Left lung (tissue), 10 donors: ENCODE results near the gene TMEM151B. TPM values are rescaled to one million over a fixed set of nuclear protein-coding genes. Genes with fewer than 3 reads are reported as not detected.

Experiments
- ATAC-seq: fragments of 200-7000 bp; cut with Tn5 transposase; one replicate; pipeline ENCODE4 v1.9.1; 2020; ENCODE audit warnings: moderate library complexity
- DNase-seq, 4 donors: peaks; one replicate each; pipeline ENCODE4 v3.0.0-alpha.2; 2013 to 2020
- H3K27ac ChIP-seq, 2 donors: fragments of 200-600 bp; sonication (generic) in 1 of 2; one replicate each; pipeline versions ENCODE4 v1.5.0 to v1.8.0; 2020 to 2021
- H3K27me3 ChIP-seq, 2 donors: fragments of 200-600 bp; sonication (generic) in 1 of 2; one replicate each; pipeline versions ENCODE4 v1.5.0 to v1.8.0; 2020 to 2021
- H3K36me3 ChIP-seq, 2 donors: fragments of 200-600 bp; sonication (generic) in 1 of 2; one replicate each; pipeline versions ENCODE4 v1.5.0 to v1.8.0; 2020 to 2021
- H3K4me1 ChIP-seq, 2 donors: fragments of 200-600 bp; one replicate each; pipeline ENCODE4 v1.8.0; 2021
- H3K4me3 ChIP-seq, 2 donors: fragments of 200-600 bp; sonication (generic) in 1 of 2; one replicate each; pipeline versions ENCODE4 v1.5.0 to v1.8.0; 2020 to 2021; ENCODE audit warnings: mild to moderate bottlenecking in 1 of 2
- H3K9me3 ChIP-seq, 2 donors: fragments of 200-600 bp; sonication (generic) in 1 of 2; one replicate each; pipeline versions ENCODE4 v1.5.0 to v1.8.0; 2020 to 2021
- CTCF ChIP-seq, 2 donors: fragments of 200-600 bp; sonication (generic) in 1 of 2; IDR thresholded peaks; one replicate each; pipeline versions ENCODE4 v1.5.0 to v1.8.0; 2021; ENCODE audit warnings: antibody characterized with exemption in 2 of 2
- intact Hi-C, 2 donors: fragments of 100-400 bp; cut with DNase I; formaldehyde crosslinking; loops; one replicate each; pipeline versions ENCODE4 v1.11.2 to v1.14.2; 2022
- polyA plus RNA-seq, 6 donors: library from polyadenylated mRNA; unstranded; fragments of 120-200 nt; gene quantifications; one replicate each; pipeline ENCODE4 v1.2.1, GENCODE V29; 2013; ENCODE audit not compliant: insufficient read length in 6 of 6
- total RNA-seq, 2 donors: library from RNA; stranded (reverse); fragmentation: NEBNext Ultra II Directional; extraction: Animal tissue kit (Norgen Biotek cat#: 25700); gene quantifications; one replicate each; pipeline ENCODE4 v1.2.1, GENCODE V29; 2021
- donor health status: DM: no; HTN: yes; CAD: no.
- donor health status: DM: no; HTN: no; CAD: no.

The TMEM151B gene
- total and polyA plus RNA-seq, 8 donors, result 0.70 to 1.2 (median 0.87) TPM; not detected in 2

- Histone ChIP-seq H3K4me3 (no peak overlapping the region), H3K36me3 (no peaks in the 10 kb centered on the region), H3K9me3 (no peaks in the 10 kb centered on the region), H3K27ac (no peak overlapping the region), H3K4me1 (peaks cover 0 to 9% of the 10 kb centered on the region in 2 donors), H3K27me3 (peaks cover 16 to 45% of the 10 kb centered on the region in 2 donors)
- no peak for DNase-seq
- intact Hi-C loops, result no loop called here
- peak; percentile 28 for ATAC-seq
- no peak for TF ChIP-seq CTCF (IDR thresholded peaks at IDR 0.05)
Observed at GRCh38 chr6:44333273-44333919, 63.1 kb downstream of the TMEM151B start.

GRCh38 chr6:44333942-44334341 is 63.7 kb downstream of the TMEM151B start:
- Histone ChIP-seq H3K27ac (no peak overlapping the region), H3K4me1 (peaks cover 0 to 9% of the 10 kb centered on the region in 2 donors), H3K9me3 (no peaks in the 10 kb centered on the region), H3K4me3 (no peak overlapping the region), H3K27me3 (peaks cover 14 to 43% of the 10 kb centered on the region in 2 donors), H3K36me3 (no peaks in the 10 kb centered on the region)
- ATAC-seq, result no peak
- intact Hi-C loops, result no loop called here
- no peak for DNase-seq
- TF ChIP-seq CTCF (IDR thresholded peaks at IDR 0.05), result no peak

- Histone ChIP-seq H3K36me3 (no peaks in the 10 kb centered on the region), H3K4me3 (no peak overlapping the region), H3K27me3 (peaks cover 0 to 35% of the 10 kb centered on the region in 2 donors), H3K27ac (no peak overlapping the region), H3K9me3 (no peaks in the 10 kb centered on the region), H3K4me1 (peaks cover 0 to 9% of the 10 kb centered on the region in 2 donors)
- ATAC-seq, result no peak
- no peak for TF ChIP-seq CTCF (IDR thresholded peaks at IDR 0.05)
- no peak for DNase-seq
- intact Hi-C loops, result loop anchor here in 1 of 2 donors (5.0 kb wide), 1 partner anchor 68 kb away; the partner anchor contains the start of gene NFKBIE
Observed at GRCh38 chr6:44335631-44336030, 65.4 kb downstream of the TMEM151B start.

- peak; percentile 51 to 68 for TF ChIP-seq CTCF (IDR thresholded peaks at IDR 0.05)
- ATAC-seq, result peak; percentile 91
- peaks cover 0 to 17% of the 10 kb centered on the region in 2 donors for H3K4me1 ChIP-seq
- no peaks in the 10 kb centered on the region for H3K9me3 ChIP-seq
- peak in 2 of 4 donors; percentile 37 to 64 for DNase-seq
- H3K4me3 ChIP-seq, result no peak overlapping the region
- H3K36me3 ChIP-seq, result no peaks in the 10 kb centered on the region
- peaks cover 13 to 51% of the 10 kb centered on the region in 2 donors for H3K27me3 ChIP-seq
- intact Hi-C loops, result loop anchor here in 1 of 2 donors (5.0 kb wide), 1 partner anchor 71 kb away; the partner anchor contains the start of gene NFKBIE
- no peak overlapping the region for H3K27ac ChIP-seq
Observed at GRCh38 chr6:44338228-44339122, 68.2 kb downstream of the TMEM151B start.

GRCh38 chr6:44339301-44339700 is 69.1 kb downstream of the TMEM151B start:
- DNase-seq (no peak), ATAC-seq (no peak)
- H3K4me3 ChIP-seq, result no peak overlapping the region
- H3K27me3 ChIP-seq, result peaks cover 17 to 53% of the 10 kb centered on the region in 2 donors
- intact Hi-C loops, result loop anchor here in 1 of 2 donors (5.0 kb wide), 1 partner anchor 72 kb away; the partner anchor contains the start of gene NFKBIE
- H3K27ac ChIP-seq, result no peak overlapping the region
- TF ChIP-seq CTCF (IDR thresholded peaks at IDR 0.05), result no peak
- H3K9me3 ChIP-seq, result no peaks in the 10 kb centered on the region
- peaks cover 0 to 10% of the 10 kb centered on the region in 2 donors for H3K4me1 ChIP-seq
- no peaks in the 10 kb centered on the region for H3K36me3 ChIP-seq
